PC-3 (cell line): Measurements from ENCODE around the gene CCDC192.

Source experiments
- CTCF ChIP-seq: fragments of 300-600 bp; sonication (generic); conservative IDR thresholded peaks from 2 replicates; pipeline ENCODE4 v1.5.1; 2017; ENCODE audit warnings: antibody characterized with exemption, low read depth, mild to moderate bottlenecking, low read length
- EZH2phosphoT487 ChIP-seq: fragments of 300-600 bp; sonication (generic); IDR thresholded peaks from 2 replicates; pipeline ENCODE4 v1.6.1; 2018; ENCODE audit warnings: mild to moderate bottlenecking, antibody characterized with exemption, low read length, borderline replicate concordance

GRCh38 chr5:127906562-127907204 is 203.5 kb downstream of the CCDC192 start:
- TF ChIP-seq CTCF (no peak), EZH2phosphoT487 (no peak)
